Head of caudate nucleus (tissue), 42 donors: ENCODE results near the gene SGMS1.
A peak's percentile ranks its signal among the peaks of the same experiment; 100 is the strongest.
"Not testable (repeated sequence)": the region's sequence is repeated elsewhere in the genome, so short reads cannot be mapped to it uniquely, and the experiment has no call there.

Experiments
- DNase-seq, 42 donors: peaks; one replicate each; pipeline versions ENCODE4 v3.0.0 to v3.0.0-alpha.2; 2020 to 2021; ENCODE audit warnings: mixed read lengths in 7 of 42
- intact Hi-C: fragments of 100-400 bp; cut with DNase I; formaldehyde crosslinking; loops from one replicate; pipeline ENCODE4 v1.15.0; 2022

The SGMS1 gene

GRCh38 chr10:50567384-50567783 lies 56.4 kb downstream of the SGMS1 start:
- intact Hi-C loops: no loop called here
- peak in 32 of 42 donors; percentile 9 to 71 (median 41) for DNase-seq

DNA sequence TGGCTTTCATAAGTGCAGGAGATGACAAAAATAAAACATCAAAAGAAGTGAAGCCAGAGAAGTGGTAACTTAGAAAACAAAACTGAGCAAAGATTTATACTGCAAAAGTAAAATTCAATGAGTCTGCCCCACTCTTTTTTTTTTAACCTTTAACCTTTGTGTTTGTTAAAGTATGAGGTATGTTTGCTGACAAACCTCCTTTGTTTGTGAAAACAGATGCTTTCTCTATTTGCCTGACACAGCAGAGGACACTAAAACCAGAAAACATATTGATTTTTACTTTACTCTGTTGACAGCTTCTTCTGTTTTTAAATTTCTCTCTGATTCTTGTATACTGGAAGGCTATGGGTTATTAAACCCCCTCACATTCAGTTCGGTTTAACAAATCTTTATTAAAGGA lies 57.6 kb downstream of the SGMS1 start:
- no peak for DNase-seq
- intact Hi-C loops: no loop called here

- intact Hi-C loops: no loop called here
- no peak for DNase-seq
Observed at GRCh38 chr10:50565301-50566083, 58.3 kb downstream of the SGMS1 start.

- no peak for DNase-seq
- intact Hi-C loops: loop anchor here (5.0 kb wide), 1 partner anchor 58 kb away; the partner anchor contains the start of gene SGMS1
Observed at GRCh38 chr10:50563906-50564305, 59.9 kb downstream of the SGMS1 start.

DNA sequence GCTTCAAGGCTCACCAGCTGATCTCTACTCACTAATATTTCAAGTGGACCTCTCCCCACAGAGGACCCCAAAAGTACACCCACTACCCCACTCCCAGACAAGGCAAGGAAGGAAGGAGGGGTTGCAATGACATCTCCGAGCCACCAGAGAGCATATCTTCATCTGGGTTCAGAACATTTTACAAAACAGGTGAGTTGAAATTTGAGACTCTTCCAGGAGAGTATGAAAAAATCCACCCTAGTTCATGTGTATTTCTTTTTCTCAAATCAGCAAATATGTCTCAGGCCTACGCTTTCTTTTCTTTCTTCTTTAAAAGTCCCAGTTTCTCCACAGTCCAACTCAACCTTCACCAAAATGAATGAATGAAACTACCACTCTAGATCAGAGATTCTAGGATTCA lies 61.9 kb downstream of the SGMS1 start:
- DNase-seq: peak in 4 of 42 donors; percentile 13 to 36 (median 22)
- intact Hi-C loops: loop anchor here (5.0 kb wide), 1 partner anchor 60 kb away; the partner anchor contains the start of gene SGMS1

DNA sequence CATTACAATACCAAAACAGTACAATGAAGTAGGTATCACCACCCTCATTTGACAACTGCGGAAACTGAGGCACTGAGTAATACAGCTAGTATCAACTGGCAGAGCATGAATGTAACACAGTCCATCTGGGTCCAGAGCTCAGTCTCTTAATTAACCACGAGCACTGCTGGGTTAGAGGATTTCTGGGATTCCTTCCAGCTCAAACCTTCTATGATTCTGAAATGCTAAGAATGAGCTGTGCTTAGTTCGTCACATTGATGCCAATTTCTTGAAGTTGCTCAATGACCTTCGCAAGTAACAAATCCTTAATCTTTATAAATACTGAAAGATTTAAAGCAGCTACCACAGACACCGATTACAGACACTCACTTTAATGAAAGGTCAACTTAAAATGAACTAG lies 62.5 kb downstream of the SGMS1 start:
- peak in 5 of 42 donors; percentile 15 to 57 (median 35) for DNase-seq
- intact Hi-C loops: loop anchor here (5.0 kb wide), 1 partner anchor 61 kb away; the partner anchor contains the start of gene SGMS1

- intact Hi-C loops: loop anchor here (5.0 kb wide), 1 partner anchor 62 kb away; the partner anchor contains the start of gene SGMS1
- DNase-seq: no peak
Observed at GRCh38 chr10:50560370-50560769, 63.4 kb downstream of the SGMS1 start.

DNA sequence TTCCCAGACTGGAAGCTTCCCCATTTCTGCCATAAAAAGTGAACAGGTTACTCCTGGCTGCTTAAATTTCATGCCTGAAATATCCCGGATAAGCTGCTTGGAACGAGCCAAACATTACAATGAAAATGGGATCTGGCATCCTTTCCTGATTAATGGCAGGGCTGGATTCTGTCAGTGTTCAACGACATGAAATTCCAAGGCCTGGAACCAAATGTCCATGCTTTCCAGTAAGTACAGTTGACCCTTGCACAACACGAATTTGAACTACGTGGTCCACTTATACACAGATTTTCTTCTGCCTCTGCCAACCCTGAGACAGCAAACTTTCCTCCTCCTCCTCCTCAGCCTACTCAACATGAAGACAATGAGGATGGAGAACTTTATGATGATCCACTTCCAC lies 65.4 kb downstream of the SGMS1 start:
- no peak for DNase-seq
- intact Hi-C loops: no loop called here

GRCh38 chr10:50557130-50557682 lies 66.5 kb downstream of the SGMS1 start:
- intact Hi-C loops: no loop called here
- DNase-seq: no peak

GRCh38 chr10:50556237-50557120 lies 67.3 kb downstream of the SGMS1 start:
- no peak for DNase-seq
- intact Hi-C loops: no loop called here

GRCh38 chr10:50554995-50555568 lies 68.7 kb downstream of the SGMS1 start:
- DNase-seq: peak in 8 of 42 donors; percentile 11 to 64 (median 40)
- intact Hi-C loops: no loop called here

GRCh38 chr10:50554376-50554994 lies 69.3 kb downstream of the SGMS1 start:
- intact Hi-C loops: no loop called here
- DNase-seq: peak in 14 of 42 donors; percentile 5 to 43 (median 27)

- DNase-seq: peak in 17 of 42 donors; percentile 14 to 71 (median 30)
- intact Hi-C loops: no loop called here
Observed at GRCh38 chr10:50552771-50553535, 70.8 kb downstream of the SGMS1 start.

DNA sequence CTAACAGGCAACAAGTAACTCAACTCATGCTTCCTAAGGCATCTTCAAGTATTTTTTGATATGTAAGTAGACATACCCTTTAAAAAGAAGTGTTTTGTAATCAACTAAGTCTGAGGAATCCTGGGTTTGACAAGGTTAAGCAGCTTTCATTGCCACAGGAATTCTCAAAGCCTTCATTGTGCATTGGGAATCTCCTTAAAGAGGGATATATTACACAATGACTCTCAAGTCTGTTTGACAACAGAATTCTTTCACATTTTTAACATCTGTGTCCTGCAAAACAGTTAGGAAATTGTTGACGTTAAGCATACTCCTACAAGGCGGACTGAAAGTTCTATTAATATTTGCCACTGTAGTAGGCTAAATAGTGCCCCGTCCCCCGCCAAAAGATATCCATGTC lies 71.4 kb downstream of the SGMS1 start:
- intact Hi-C loops: no loop called here
- no peak for DNase-seq

DNA sequence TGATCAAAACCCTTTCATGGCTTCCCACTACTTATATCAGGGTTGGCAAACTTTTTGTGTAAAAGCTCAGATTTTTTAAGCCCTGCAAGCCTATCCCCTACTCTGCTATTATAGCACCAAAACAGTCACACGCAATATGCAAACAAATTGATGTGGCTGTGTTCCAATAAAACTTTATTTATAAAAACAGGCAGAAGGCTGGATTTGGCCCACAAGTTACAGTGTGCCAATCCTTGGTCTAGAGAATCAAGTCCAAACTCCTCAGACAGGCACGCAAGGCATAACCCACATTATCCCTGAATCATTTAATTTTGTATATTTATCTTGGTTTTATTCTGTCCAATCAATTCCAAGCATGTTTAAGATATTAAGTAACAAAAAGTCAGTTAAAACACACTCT lies 71.9 kb downstream of the SGMS1 start:
- intact Hi-C loops: no loop called here
- DNase-seq: no peak

DNA sequence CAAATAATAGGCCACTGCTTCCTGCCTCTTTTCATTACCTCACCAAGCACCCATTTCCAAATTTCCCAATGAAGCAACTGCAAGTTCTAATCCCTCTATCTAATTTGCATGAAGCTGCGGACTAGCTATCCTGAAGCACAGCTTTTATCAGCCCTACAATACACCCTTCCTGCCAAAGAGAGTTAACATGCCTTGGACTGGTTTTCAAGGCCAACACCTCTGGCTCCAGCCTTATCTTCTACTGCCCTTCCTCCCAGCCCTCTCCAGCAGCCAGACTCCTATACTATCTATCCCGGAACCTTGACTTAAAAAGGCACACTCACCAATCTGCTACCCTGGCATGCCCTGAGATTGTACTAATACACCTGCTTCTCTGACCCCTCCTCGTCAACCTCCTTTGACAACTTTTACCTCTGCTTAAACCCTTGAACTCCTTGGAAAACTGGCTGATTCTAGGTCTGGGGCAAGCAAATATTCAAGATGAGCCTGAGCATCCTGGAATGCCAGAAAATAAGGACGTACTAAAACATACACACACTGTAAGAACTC lies 73.4 kb downstream of the SGMS1 start:
- DNase-seq: no peak
- intact Hi-C loops: no loop called here

GRCh38 chr10:50549186-50549585 lies 74.6 kb downstream of the SGMS1 start:
- intact Hi-C loops, DNase-seq: not testable (repeated sequence)

DNA sequence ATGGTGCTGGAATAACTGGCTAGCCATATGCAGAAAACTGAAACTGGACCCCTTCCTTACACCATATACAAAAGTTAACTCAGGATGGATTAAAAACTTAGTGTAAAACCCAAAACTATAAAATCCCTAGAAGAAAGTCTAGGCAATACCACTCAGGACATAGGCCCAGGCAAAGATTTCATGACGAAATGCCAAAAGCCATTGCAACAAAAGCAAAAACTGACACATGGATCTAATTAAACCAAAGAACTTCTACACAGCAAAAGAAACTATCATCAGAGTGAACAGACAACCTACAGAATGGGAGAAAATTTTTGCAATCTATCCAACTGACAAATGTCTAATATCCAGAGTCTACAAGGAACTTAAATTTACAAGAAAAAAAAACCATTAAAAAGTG lies 75.3 kb downstream of the SGMS1 start:
- not testable (repeated sequence) for DNase-seq

More for the DNA sequence above, 75.3 kb downstream of the SGMS1 start:
- intact Hi-C loops: not testable (repeated sequence)
